HCT116 (cell line): ENCODE results near the gene NUP42. TPM values are rescaled to one million over a fixed set of nuclear protein-coding genes. Genes with fewer than 3 reads are reported as not detected.

Source experiments
- ATAC-seq: fragments of 200-7000 bp; cut with Tn5 transposase; 2 replicates; pipeline ENCODE4 v1.9.1; 2020; ENCODE audit warnings: mild to moderate bottlenecking, moderate library complexity
- BruUV-seq: library from RNA; stranded (reverse); fragments of 400-500 nt; replicated peaks from 2 replicates; lab custom pipeline; 2021; lab: Mats Ljungman, UMichigan
- CTCF ChIA-PET: fragments of 300-600 bp; sonication (Branson Sonifier 250); formaldehyde crosslinking; loops from one replicate; lab custom pipeline; 2021; ENCODE audit warnings: antibody characterized with exemption; lab: Charles Lee
- POLR2A ChIA-PET: fragments of 300-600, 350-600 bp; sonication (Branson Sonifier 250); formaldehyde crosslinking; loops from one replicate; lab custom pipeline; 2021; ENCODE audit warnings: antibody characterized with exemption; lab: Charles Lee
- RAD21 ChIA-PET, 2 experiments: fragments of 300-600 bp; sonication (Branson Sonifier 250); formaldehyde crosslinking; loops; one replicate each; lab custom pipeline; 2023; ENCODE audit warnings: low total read pairs in 2 of 2; ENCODE audit not compliant: uncharacterized antibody in 2 of 2, unreplicated experiment in 2 of 2, low non-redundant PET in 1 of 2; lab: Charles Lee
- DNase-seq: peaks from one replicate; pipeline ENCODE4 v3.0.0-alpha.2; 2010; ENCODE audit warnings: low read depth, low spot score
- H2AFZ ChIP-seq: fragments of 200-600 bp; shearing (Covaris generic), sonication (generic); 2 replicates; pipeline ENCODE4 v1.6.1; 2017; ENCODE audit warnings: low read depth, mixed run types, mixed read lengths, antibody characterized with exemption, low read length; ENCODE audit not compliant: poor library complexity, severe bottlenecking
- H3K27ac ChIP-seq: 2 replicates; pipeline ENCODE4 v1.5.1; 2012; ENCODE audit warnings: low read depth, low read length
- H3K27me3 ChIP-seq: fragments of 200-600 bp; sonication (generic); 2 replicates; pipeline ENCODE4 v1.6.1; 2016; ENCODE audit warnings: mixed run types, low read length, mixed read lengths; ENCODE audit not compliant: insufficient read depth
- H3K36me3 ChIP-seq, 2 experiments: fragments of 200-500 bp in 1 of 2; fragments of 200-600 bp in 1 of 2; sonication (Bioruptor generic) in 1 of 2; sonication (generic) in 1 of 2; 2 replicates each; pipeline versions ENCODE4 v1.5.1 to v1.6.1; 2014 to 2016; ENCODE audit warnings: low read length in 2 of 2, inconsistent platforms in 1 of 2, mixed read lengths in 1 of 2, mixed run types in 1 of 2; ENCODE audit not compliant: insufficient read depth in 2 of 2, control insufficient read depth in 1 of 2
- H3K4me1 ChIP-seq, 2 experiments: fragments of 200-600 bp in 1 of 2; sonication (generic) in 1 of 2; 2 replicates each; pipeline versions ENCODE4 v1.5.1 to v1.6.1; 2012 to 2017; ENCODE audit warnings: low read length in 2 of 2, inconsistent platforms in 1 of 2, mild to moderate bottlenecking in 1 of 2, mixed read lengths in 1 of 2, mixed run types in 1 of 2, moderate library complexity in 1 of 2; ENCODE audit not compliant: insufficient read depth in 2 of 2, control insufficient read depth in 1 of 2
- H3K4me2 ChIP-seq: fragments of 200-600 bp; sonication (generic); 2 replicates; pipeline ENCODE4 v1.6.1; 2017; ENCODE audit warnings: mixed run types, low read length, mixed read lengths
- H3K4me3 ChIP-seq, 2 experiments: fragments of 200-600 bp in 1 of 2; sonication (generic) in 1 of 2; replicated peaks in 1 of 2; 2 replicates each; pipeline ENCODE4 v1.5.1; 2011 to 2016; ENCODE audit warnings: low read length in 2 of 2, control low read depth in 1 of 2, low read depth in 1 of 2, mild to moderate bottlenecking in 1 of 2, mixed read lengths in 1 of 2, mixed run types in 1 of 2
- H3K79me2 ChIP-seq: fragments of 200-600 bp; sonication (generic); 2 replicates; pipeline ENCODE4 v1.6.1; 2017; ENCODE audit warnings: mild to moderate bottlenecking, mixed run types, low read length, moderate library complexity, mixed read lengths; ENCODE audit not compliant: insufficient read depth
- H3K9ac ChIP-seq: fragments of 200-600 bp; sonication (generic); 2 replicates; pipeline ENCODE4 v1.6.1; 2016; ENCODE audit warnings: low read length, mixed read lengths
- H3K9me2 ChIP-seq: fragments of 200-600 bp; sonication (generic), shearing (Covaris generic); 2 replicates; pipeline ENCODE4 v1.6.1; 2017; ENCODE audit warnings: mixed run types, mild to moderate bottlenecking, moderate library complexity; ENCODE audit not compliant: insufficient read depth
- H3K9me3 ChIP-seq, 2 experiments: fragments of 200-500 bp in 1 of 2; fragments of 200-600 bp in 1 of 2; sonication (Bioruptor generic) in 1 of 2; sonication (generic) in 1 of 2; 2 replicates each; pipeline ENCODE4 v1.6.1; 2014 to 2017; ENCODE audit warnings: low read length in 2 of 2, mixed read lengths in 2 of 2, inconsistent platforms in 1 of 2, low read depth in 1 of 2, mild to moderate bottlenecking in 1 of 2, mixed run types in 1 of 2, moderate library complexity in 1 of 2; ENCODE audit not compliant: control insufficient read depth in 1 of 2, insufficient read depth in 1 of 2
- H4K20me1 ChIP-seq: fragments of 200-600 bp; sonication (generic), shearing (Covaris generic); 2 replicates; pipeline ENCODE4 v1.6.1; 2017; ENCODE audit warnings: mixed run types, mild to moderate bottlenecking, moderate library complexity; ENCODE audit not compliant: insufficient read depth
- CBX3 ChIP-seq: IDR thresholded peaks from 2 replicates; pipeline ENCODE4 v1.6.1; 2012; ENCODE audit warnings: low read depth
- EGR1 ChIP-seq: IDR thresholded peaks from 2 replicates; pipeline ENCODE4 v1.6.1; 2012; ENCODE audit warnings: low read depth
- EZH2 ChIP-seq: fragments of 200-600 bp; sonication (generic); IDR thresholded peaks from 2 replicates; pipeline ENCODE4 v1.6.1; 2017; ENCODE audit warnings: antibody characterized with exemption, mixed run types
- JUND ChIP-seq: IDR thresholded peaks from 2 replicates; pipeline ENCODE4 v1.6.1; 2012
- POLR2A ChIP-seq: IDR thresholded peaks from 2 replicates; pipeline ENCODE4 v1.7.0; 2011; ENCODE audit warnings: borderline replicate concordance; ENCODE audit not compliant: insufficient read depth, insufficient read length; ENCODE audit errors: extremely low read depth
- POLR2AphosphoS5 ChIP-seq: IDR thresholded peaks from 2 replicates; pipeline ENCODE4 v1.6.1; 2011; ENCODE audit warnings: mild to moderate bottlenecking, low read depth, low read length, moderate library complexity
- RAD21 ChIP-seq: IDR thresholded peaks from 2 replicates; pipeline ENCODE4 v1.6.1; 2012; ENCODE audit warnings: low read depth, mild to moderate bottlenecking
- SIN3A ChIP-seq: IDR thresholded peaks from 2 replicates; pipeline ENCODE4 v1.6.1; 2012; ENCODE audit warnings: low read depth
- SP1 ChIP-seq: IDR thresholded peaks from 2 replicates; pipeline ENCODE4 v1.6.1; 2012; ENCODE audit warnings: low read depth
- SRF ChIP-seq: IDR thresholded peaks from 2 replicates; pipeline ENCODE4 v1.6.1; 2012; ENCODE audit warnings: low read depth
- YY1 ChIP-seq: IDR thresholded peaks from 2 replicates; pipeline ENCODE4 v1.6.1; 2011; ENCODE audit warnings: low read length, low read depth, moderate library complexity, mild to moderate bottlenecking; ENCODE audit not compliant: insufficient replicate concordance; ENCODE audit errors: extremely low read depth
- ZFX ChIP-seq: fragments of 450-650 bp; IDR thresholded peaks from 2 replicates; pipeline ENCODE4 v1.6.1; 2017
- ZNF274 ChIP-seq: fragments of 200-500 bp; sonication (Bioruptor generic); IDR thresholded peaks from 2 replicates; pipeline ENCODE4 v1.6.1; 2014; ENCODE audit warnings: mild to moderate bottlenecking, low read depth, low read length, inconsistent platforms
- intact Hi-C: fragments of 100-400 bp; cut with micrococcal nuclease; formaldehyde crosslinking; loops from 2 replicates; pipeline ENCODE4 v1.10.0; 2022
- total RNA-seq: library from RNA; stranded (reverse); gene quantifications from one replicate; pipeline ENCODE4 v1.2.1, GENCODE V29; 2021; ENCODE audit not compliant: unreplicated experiment
- TF ChIP-seq, protein P1 (sequence below): IDR thresholded peaks from 2 replicates; pipeline ENCODE4 v1.6.1; 2012; ENCODE audit warnings: low read depth
- TF ChIP-seq, protein P2 (sequence below): IDR thresholded peaks from 2 replicates; pipeline ENCODE4 v1.6.1; 2012
- TF ChIP-seq, protein P3 (sequence below): IDR thresholded peaks from 2 replicates; pipeline ENCODE4 v1.6.1; 2011; ENCODE audit warnings: mild to moderate bottlenecking, low read length, moderate library complexity; ENCODE audit not compliant: insufficient replicate concordance; ENCODE audit errors: extremely low read depth
- TF ChIP-seq, protein P4 (sequence below): IDR thresholded peaks from 2 replicates; pipeline ENCODE4 v1.6.1; 2012

The NUP42 gene
- total RNA-seq, 1 experiment from 2014 or later, result 36.5 TPM

DNA sequence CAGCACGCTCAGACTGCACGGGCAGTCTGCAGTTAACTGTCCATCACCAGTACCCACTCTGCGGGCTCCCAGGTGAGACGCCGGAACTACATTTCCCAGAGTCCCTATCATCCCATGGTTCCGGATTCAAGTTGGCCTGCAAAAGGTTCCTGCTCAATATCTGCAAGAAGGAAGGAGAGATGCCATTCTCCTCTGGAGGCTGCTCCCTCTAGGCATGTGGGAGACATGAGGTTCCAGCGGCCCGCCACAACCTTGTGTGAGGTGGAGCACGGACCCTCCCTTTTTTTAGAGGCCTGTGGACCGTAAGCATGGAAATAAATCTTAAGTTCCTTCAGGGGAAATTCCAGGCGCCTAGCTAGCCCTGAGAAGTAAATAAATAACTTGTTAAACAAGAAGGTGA, 29.7 kb downstream of the NUP42 start:
- Histone ChIP-seq H2AFZ (no peak overlapping the region), H3K4me3 (no peak overlapping the region), H3K9me3 (no peaks in the 10 kb centered on the region), H3K9me2 (no peaks in the 10 kb centered on the region), H3K9ac (no peak overlapping the region), H3K4me2 (no peak overlapping the region), H3K79me2 (no peaks in the 10 kb centered on the region), H3K27ac (no peak overlapping the region), H4K20me1 (no peaks in the 10 kb centered on the region), H3K36me3 (no peaks in the 10 kb centered on the region), H3K4me1 (no peaks in the 10 kb centered on the region), H3K27me3 (no peaks in the 10 kb centered on the region)
- no TSS peak for BruUV-seq
- intact Hi-C loops, result no loop called here
- TF ChIP-seq SIN3A (no peak), ZNF274 (no peak), SRF (no peak), POLR2AphosphoS5 (no peak), CBX3 (no peak), SP1 (no peak)
- ChIA-PET CTCF (no interaction called here), POLR2A (no interaction called here), RAD21 (no interaction called here)
- DNase-seq, result no peak
- ATAC-seq, result no peak

DNA sequence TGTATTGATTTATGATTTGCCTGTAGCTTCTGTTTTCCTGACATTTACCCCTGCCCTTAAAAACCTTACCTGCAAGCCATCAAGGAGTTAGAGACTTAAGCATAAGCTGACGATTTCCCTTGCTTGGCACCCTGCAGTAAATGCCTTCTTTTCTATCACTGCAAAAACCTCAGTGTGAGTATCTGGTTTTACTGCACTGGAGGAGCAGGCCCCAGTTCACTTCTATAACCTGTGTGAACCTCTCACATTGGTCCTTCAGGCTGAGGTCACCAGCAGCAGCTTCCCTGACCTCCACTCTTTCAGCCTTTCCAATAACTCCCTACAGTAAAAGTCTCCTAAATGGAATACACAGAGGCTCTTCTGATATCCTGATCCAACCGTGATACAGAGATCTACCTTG, 30.5 kb downstream of the NUP42 start:
- Histone ChIP-seq H3K27me3 (no peaks in the 10 kb centered on the region), H3K9ac (no peak overlapping the region), H3K79me2 (no peaks in the 10 kb centered on the region), H3K4me2 (no peak overlapping the region), H3K36me3 (no peaks in the 10 kb centered on the region), H3K4me1 (no peaks in the 10 kb centered on the region), H2AFZ (no peak overlapping the region), H3K4me3 (no peak overlapping the region), H3K27ac (no peak overlapping the region), H4K20me1 (no peaks in the 10 kb centered on the region), H3K9me2 (no peaks in the 10 kb centered on the region), H3K9me3 (no peaks in the 10 kb centered on the region)
- no peak for DNase-seq
- no TSS peak for BruUV-seq
- ChIA-PET POLR2A (no interaction called here), RAD21 (no interaction called here), CTCF (no interaction called here)
- ATAC-seq, result no peak
- intact Hi-C loops, result no loop called here
- TF ChIP-seq RAD21 (no peak), SP1 (no peak), EGR1 (no peak), ZFX (no peak), ZNF274 (no peak), CBX3 (no peak), POLR2A (no peak), YY1 (no peak), EZH2 (no peak), JUND (no peak), POLR2AphosphoS5 (no peak)
- TF ChIP-seq, protein P1, sequence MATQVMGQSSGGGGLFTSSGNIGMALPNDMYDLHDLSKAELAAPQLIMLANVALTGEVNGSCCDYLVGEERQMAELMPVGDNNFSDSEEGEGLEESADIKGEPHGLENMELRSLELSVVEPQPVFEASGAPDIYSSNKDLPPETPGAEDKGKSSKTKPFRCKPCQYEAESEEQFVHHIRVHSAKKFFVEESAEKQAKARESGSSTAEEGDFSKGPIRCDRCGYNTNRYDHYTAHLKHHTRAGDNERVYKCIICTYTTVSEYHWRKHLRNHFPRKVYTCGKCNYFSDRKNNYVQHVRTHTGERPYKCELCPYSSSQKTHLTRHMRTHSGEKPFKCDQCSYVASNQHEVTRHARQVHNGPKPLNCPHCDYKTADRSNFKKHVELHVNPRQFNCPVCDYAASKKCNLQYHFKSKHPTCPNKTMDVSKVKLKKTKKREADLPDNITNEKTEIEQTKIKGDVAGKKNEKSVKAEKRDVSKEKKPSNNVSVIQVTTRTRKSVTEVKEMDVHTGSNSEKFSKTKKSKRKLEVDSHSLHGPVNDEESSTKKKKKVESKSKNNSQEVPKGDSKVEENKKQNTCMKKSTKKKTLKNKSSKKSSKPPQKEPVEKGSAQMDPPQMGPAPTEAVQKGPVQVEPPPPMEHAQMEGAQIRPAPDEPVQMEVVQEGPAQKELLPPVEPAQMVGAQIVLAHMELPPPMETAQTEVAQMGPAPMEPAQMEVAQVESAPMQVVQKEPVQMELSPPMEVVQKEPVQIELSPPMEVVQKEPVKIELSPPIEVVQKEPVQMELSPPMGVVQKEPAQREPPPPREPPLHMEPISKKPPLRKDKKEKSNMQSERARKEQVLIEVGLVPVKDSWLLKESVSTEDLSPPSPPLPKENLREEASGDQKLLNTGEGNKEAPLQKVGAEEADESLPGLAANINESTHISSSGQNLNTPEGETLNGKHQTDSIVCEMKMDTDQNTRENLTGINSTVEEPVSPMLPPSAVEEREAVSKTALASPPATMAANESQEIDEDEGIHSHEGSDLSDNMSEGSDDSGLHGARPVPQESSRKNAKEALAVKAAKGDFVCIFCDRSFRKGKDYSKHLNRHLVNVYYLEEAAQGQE, result no peak
- TF ChIP-seq, protein P2, sequence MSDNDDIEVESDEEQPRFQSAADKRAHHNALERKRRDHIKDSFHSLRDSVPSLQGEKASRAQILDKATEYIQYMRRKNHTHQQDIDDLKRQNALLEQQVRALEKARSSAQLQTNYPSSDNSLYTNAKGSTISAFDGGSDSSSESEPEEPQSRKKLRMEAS, result no peak
- TF ChIP-seq, protein P3, sequence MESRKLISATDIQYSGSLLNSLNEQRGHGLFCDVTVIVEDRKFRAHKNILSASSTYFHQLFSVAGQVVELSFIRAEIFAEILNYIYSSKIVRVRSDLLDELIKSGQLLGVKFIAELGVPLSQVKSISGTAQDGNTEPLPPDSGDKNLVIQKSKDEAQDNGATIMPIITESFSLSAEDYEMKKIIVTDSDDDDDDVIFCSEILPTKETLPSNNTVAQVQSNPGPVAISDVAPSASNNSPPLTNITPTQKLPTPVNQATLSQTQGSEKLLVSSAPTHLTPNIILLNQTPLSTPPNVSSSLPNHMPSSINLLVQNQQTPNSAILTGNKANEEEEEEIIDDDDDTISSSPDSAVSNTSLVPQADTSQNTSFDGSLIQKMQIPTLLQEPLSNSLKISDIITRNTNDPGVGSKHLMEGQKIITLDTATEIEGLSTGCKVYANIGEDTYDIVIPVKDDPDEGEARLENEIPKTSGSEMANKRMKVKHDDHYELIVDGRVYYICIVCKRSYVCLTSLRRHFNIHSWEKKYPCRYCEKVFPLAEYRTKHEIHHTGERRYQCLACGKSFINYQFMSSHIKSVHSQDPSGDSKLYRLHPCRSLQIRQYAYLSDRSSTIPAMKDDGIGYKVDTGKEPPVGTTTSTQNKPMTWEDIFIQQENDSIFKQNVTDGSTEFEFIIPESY, result no peak
- TF ChIP-seq, protein P4, sequence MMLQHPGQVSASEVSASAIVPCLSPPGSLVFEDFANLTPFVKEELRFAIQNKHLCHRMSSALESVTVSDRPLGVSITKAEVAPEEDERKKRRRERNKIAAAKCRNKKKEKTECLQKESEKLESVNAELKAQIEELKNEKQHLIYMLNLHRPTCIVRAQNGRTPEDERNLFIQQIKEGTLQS, result no peak
